CD4-positive, alpha-beta T cell (primary cell): ENCODE measurements around the gene PRSS22. TPM values are rescaled to one million over a fixed set of nuclear protein-coding genes. Genes with fewer than 3 reads are reported as not detected.

Experiments used
- ATAC-seq: fragments of 200-7000 bp; cut with Tn5 transposase; one replicate; pipeline ENCODE4 v1.10.0; 2022; ENCODE audit warnings: mild to moderate bottlenecking; ENCODE audit not compliant: poor library complexity
- CTCF ChIA-PET: fragments of 350-600 bp; sonication (Branson Sonifier 250); formaldehyde crosslinking; loops from one replicate; lab custom pipeline; 2021; ENCODE audit warnings: antibody characterized with exemption, inconsistent platforms; lab: Charles Lee
- POLR2A ChIA-PET: fragments of 350-600 bp; sonication (Branson Sonifier 250); formaldehyde crosslinking; loops from one replicate; lab custom pipeline; 2021; ENCODE audit warnings: antibody characterized with exemption, inconsistent platforms; lab: Charles Lee
- DNase-seq, 14 experiments: peaks; one replicate each; pipeline ENCODE4 v3.0.0-alpha.2; 2013 to 2020; ENCODE audit warnings: mixed read lengths in 2 of 14
- H3K27ac ChIP-seq, 2 donors: one replicate each; pipeline versions ENCODE4 v1.5.1 to v1.7.0; 2013; ENCODE audit warnings: low read length in 2 of 2, low read depth in 1 of 2, mild to moderate bottlenecking in 1 of 2
- H3K27me3 ChIP-seq, 2 experiments: 1 replicate in 1 of 2; 2 replicates in 1 of 2; pipeline versions ENCODE4 v1.6.1 to v1.7.0; 2013; ENCODE audit warnings: low read length in 2 of 2, control low read depth in 1 of 2, mild to moderate bottlenecking in 1 of 2, moderate library complexity in 1 of 2; ENCODE audit not compliant: insufficient read depth in 2 of 2, control insufficient read depth in 1 of 2
- H3K36me3 ChIP-seq: one replicate; pipeline ENCODE4 v1.6.1; 2013; ENCODE audit warnings: low read length, control low read depth; ENCODE audit not compliant: insufficient read depth
- H3K4me1 ChIP-seq: one replicate; pipeline ENCODE4 v1.6.1; 2013; ENCODE audit warnings: low read length, control low read depth; ENCODE audit not compliant: insufficient read depth
- H3K4me3 ChIP-seq: one replicate; pipeline ENCODE4 v1.5.1; 2013; ENCODE audit warnings: mild to moderate bottlenecking, low read length, moderate library complexity
- H3K9me3 ChIP-seq, 2 experiments: 1 replicate in 1 of 2; 2 replicates in 1 of 2; pipeline versions ENCODE4 v1.6.1 to v1.7.0; 2013; ENCODE audit warnings: low read length in 2 of 2, mild to moderate bottlenecking in 2 of 2, control low read depth in 1 of 2, moderate library complexity in 1 of 2; ENCODE audit not compliant: control insufficient read depth in 1 of 2, insufficient read depth in 1 of 2
- H3K27ac Mint-ChIP-seq: one replicate; pipeline ENCODE4 v1.8.0; 2020; ENCODE audit warnings: mixed read lengths
- H3K27me3 Mint-ChIP-seq: one replicate; pipeline ENCODE4 v1.8.0; 2021; ENCODE audit warnings: mixed read lengths
- H3K36me3 Mint-ChIP-seq: one replicate; pipeline ENCODE4 v1.8.0; 2021; ENCODE audit warnings: low read depth, mixed read lengths
- H3K4me1 Mint-ChIP-seq: one replicate; pipeline ENCODE4 v1.8.0; 2021; ENCODE audit warnings: low read depth, mixed read lengths
- H3K4me3 Mint-ChIP-seq: one replicate; pipeline ENCODE4 v1.8.0; 2020; ENCODE audit warnings: mild to moderate bottlenecking, mixed read lengths
- H3K9me3 Mint-ChIP-seq: one replicate; pipeline ENCODE4 v1.8.0; 2020; ENCODE audit warnings: mixed read lengths
- CTCF ChIP-seq: fragments of 200-600 bp; IDR thresholded peaks from one replicate; pipeline ENCODE4 v1.8.0; 2022; ENCODE audit warnings: antibody characterized with exemption, mild to moderate bottlenecking
- intact Hi-C, 2 experiments: fragments of 100-400 bp; cut with DNase I in 1 of 2; cut with micrococcal nuclease in 1 of 2; formaldehyde crosslinking; loops; one replicate each; pipeline versions ENCODE4 v1.15.1 to v1.9.0; 2023 to 2025; cut with DNase I, micrococcal nuclease
- total RNA-seq, 174 experiments: library from RNA in 2 of 174; stranded (reverse) in 2 of 174; gene quantifications; one replicate each; pipeline ENCODE4 v1.2.3 and lab custom pipeline; 2021 to 2026

The PRSS22 gene
- total RNA-seq, 2 experiments from 2014 or later = 0.93 to 1.1 TPM

DNA sequence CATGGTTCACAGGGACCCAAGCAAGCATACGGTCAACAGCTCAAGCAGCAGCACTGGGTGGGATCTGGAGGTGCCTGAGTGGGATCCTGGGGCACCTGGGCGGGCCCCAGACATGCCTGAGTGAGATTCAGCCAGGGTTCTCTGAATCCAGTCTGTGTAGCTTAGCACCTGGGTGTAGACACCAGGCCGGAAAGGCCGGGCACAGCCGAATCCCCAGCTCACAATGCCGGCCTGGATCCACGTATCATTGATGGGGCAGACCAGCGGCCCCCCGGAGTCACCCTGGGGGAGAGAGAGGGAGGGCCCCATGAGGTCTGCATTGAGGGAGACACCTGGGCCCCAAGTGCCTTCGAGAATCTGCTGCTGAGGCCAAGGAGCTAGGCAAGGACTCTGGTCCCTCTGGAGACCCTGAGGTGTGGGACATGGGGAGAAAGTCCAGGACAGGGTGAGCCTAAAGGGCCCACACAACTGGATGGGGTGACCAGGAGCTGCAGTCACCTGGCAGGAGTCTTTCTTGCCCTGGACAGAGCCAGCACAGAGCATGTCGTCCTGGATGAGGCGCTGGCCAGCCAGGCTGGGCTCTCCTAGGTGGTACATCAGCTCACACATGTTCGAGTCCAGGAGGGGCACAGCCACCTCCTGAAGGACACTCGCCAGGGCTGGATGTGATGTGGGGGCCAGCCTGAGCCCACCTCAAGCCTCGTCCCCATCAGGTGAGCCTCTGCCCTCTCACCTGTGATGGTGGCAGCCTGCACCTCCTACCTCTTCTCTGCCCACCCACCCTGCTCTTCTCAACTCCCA, 18.1 kb downstream of the PRSS22 start:
- Histone ChIP-seq H3K4me1 (peaks cover 46% of the 10 kb centered on the region), H3K27ac (no peak overlapping the region), H3K27me3 (no peaks in the 10 kb centered on the region), H3K4me3 (no peak overlapping the region), H3K9me3 (peaks cover 0 to 9% of the 10 kb centered on the region in 2 experiments), H3K36me3 (no peaks in the 10 kb centered on the region)
- H3K9me3 Mint-ChIP-seq = no peaks in the 10 kb centered on the region
- intact Hi-C loops = loop anchor here (1.0 kb wide), 3 partner anchors 28 to 87 kb away; no protein-coding TSS in a partner anchor
- peaks cover 32% of the 10 kb centered on the region for H3K4me1 Mint-ChIP-seq
- peaks cover 8% of the 10 kb centered on the region for H3K27me3 Mint-ChIP-seq
- CTCF ChIA-PET = interaction anchor here (1.2 to 1.9 kb wide), 6 partner anchors 24 to 87 kb away, joined by 3 to 27 read pairs (median 6); no protein-coding TSS in a partner anchor
- POLR2A ChIA-PET = no interaction called here
- no peak for TF ChIP-seq CTCF
- H3K4me3 Mint-ChIP-seq = no peak overlapping the region
- H3K36me3 Mint-ChIP-seq = no peaks in the 10 kb centered on the region
- peak in 1 of 14 experiments; percentile 31 for DNase-seq
- H3K27ac Mint-ChIP-seq = no peak overlapping the region
- ATAC-seq = no peak

GRCh38 chr16:2838928-2839327, 19.0 kb downstream of the PRSS22 start:
- peaks cover 46% of the 10 kb centered on the region for H3K4me1 ChIP-seq
- H3K36me3 ChIP-seq = no peaks in the 10 kb centered on the region
- H3K9me3 ChIP-seq = peaks cover 0 to 9% of the 10 kb centered on the region in 2 experiments
- peak in 12 of 14 experiments; percentile 28 to 81 (median 52) for DNase-seq
- ATAC-seq = peak; percentile 72
- Mint-ChIP-seq H3K27me3 (peaks cover 8% of the 10 kb centered on the region), H3K27ac (peak overlapping the region; percentile 33), H3K9me3 (no peaks in the 10 kb centered on the region), H3K4me3 (no peak overlapping the region), H3K4me1 (peaks cover 32% of the 10 kb centered on the region), H3K36me3 (no peaks in the 10 kb centered on the region)
- H3K27ac ChIP-seq = no peak overlapping the region
- ChIA-PET CTCF (interaction anchor here (0.6 to 1.9 kb wide), 10 partner anchors 25 to 88 kb away, joined by 3 to 27 read pairs (median 3); no protein-coding TSS in a partner anchor), POLR2A (no interaction called here)
- intact Hi-C loops = loop anchor here (1.0 kb wide), 3 partner anchors 29 to 88 kb away; no protein-coding TSS in a partner anchor
- no peak overlapping the region for H3K4me3 ChIP-seq
- H3K27me3 ChIP-seq = no peaks in the 10 kb centered on the region
- TF ChIP-seq CTCF = peak; percentile 51

- Histone ChIP-seq H3K27me3 (no peaks in the 10 kb centered on the region), H3K9me3 (no peaks in the 10 kb centered on the region), H3K27ac (no peak overlapping the region), H3K4me1 (peaks cover 36% of the 10 kb centered on the region), H3K36me3 (no peaks in the 10 kb centered on the region), H3K4me3 (no peak overlapping the region)
- ChIA-PET CTCF (no interaction called here), POLR2A (no interaction called here)
- no peak overlapping the region for H3K27ac Mint-ChIP-seq
- intact Hi-C loops = no loop called here
- no peaks in the 10 kb centered on the region for H3K9me3 Mint-ChIP-seq
- H3K36me3 Mint-ChIP-seq = no peaks in the 10 kb centered on the region
- DNase-seq (no peak), ATAC-seq (no peak)
- TF ChIP-seq CTCF = no peak
- H3K4me1 Mint-ChIP-seq = peaks cover 26% of the 10 kb centered on the region
- peaks cover 13% of the 10 kb centered on the region for H3K27me3 Mint-ChIP-seq
- no peak overlapping the region for H3K4me3 Mint-ChIP-seq
These were observed 21.1 kb downstream of the PRSS22 start for GRCh38 chr16:2836646-2837508.
